OCI-LY1 (cell line): Measurements from ENCODE around the gene NDUFS4.
"Not testable (repeated sequence)": the region's sequence is repeated elsewhere in the genome, so short reads cannot be mapped to it uniquely, and the experiment has no call there.

ENCODE experiments used
- H2AFZ ChIP-seq: fragments of 200-600 bp; sonication (generic), shearing (Covaris generic); 2 replicates; pipeline ENCODE4 v1.6.0; 2014; ENCODE audit warnings: antibody characterized with exemption, mild to moderate bottlenecking, low read length
- H3F3A ChIP-seq: fragments of 200-600 bp; sonication (generic), shearing (Covaris generic); 2 replicates; pipeline ENCODE4 v1.6.0; 2014; ENCODE audit warnings: mild to moderate bottlenecking, antibody characterized with exemption, low read length, moderate library complexity; ENCODE audit not compliant: insufficient read depth
- H3K27ac ChIP-seq: fragments of 200-600 bp; sonication (generic); 2 replicates; pipeline ENCODE4 v1.5.1; 2014; ENCODE audit warnings: low read length, mixed run types, mild to moderate bottlenecking, low read depth; ENCODE audit not compliant: poor library complexity, severe bottlenecking
- H3K27me3 ChIP-seq: fragments of 200-600 bp; sonication (generic); 2 replicates; pipeline ENCODE4 v1.6.0; 2014; ENCODE audit warnings: antibody characterized with exemption, mild to moderate bottlenecking, low read length, moderate library complexity; ENCODE audit not compliant: insufficient read depth
- H3K36me3 ChIP-seq: fragments of 200-600 bp; sonication (generic); 2 replicates; pipeline ENCODE4 v1.6.1; 2014; ENCODE audit warnings: mild to moderate bottlenecking, antibody characterized with exemption, low read length, moderate library complexity, mixed read lengths; ENCODE audit not compliant: insufficient read depth
- H3K4me1 ChIP-seq: fragments of 200-600 bp; sonication (generic); 2 replicates; pipeline ENCODE4 v1.5.1; 2014; ENCODE audit warnings: mild to moderate bottlenecking, low read length, moderate library complexity; ENCODE audit not compliant: insufficient read depth, severe bottlenecking
- H3K4me2 ChIP-seq: fragments of 200-600 bp; sonication (generic), shearing (Covaris generic); 2 replicates; pipeline ENCODE4 v1.6.1; 2014; ENCODE audit warnings: low read length
- H3K4me3 ChIP-seq: fragments of 200-600 bp; sonication (generic); 2 replicates; pipeline ENCODE4 v1.5.1; 2014; ENCODE audit warnings: low read length, low read depth, mild to moderate bottlenecking, mixed read lengths; ENCODE audit not compliant: poor library complexity, severe bottlenecking
- H3K79me2 ChIP-seq: fragments of 200-600 bp; shearing (Covaris generic); 2 replicates; pipeline ENCODE4 v1.6.1; 2016; ENCODE audit warnings: mixed run types, low read length, mixed read lengths; ENCODE audit not compliant: insufficient read depth
- H3K9ac ChIP-seq: fragments of 200-600 bp; sonication (generic), shearing (Covaris generic); 2 replicates; pipeline ENCODE4 v1.6.1; 2014; ENCODE audit warnings: mild to moderate bottlenecking, low read length, mixed read lengths
- H3K9me2 ChIP-seq: fragments of 200-600 bp; sonication (generic), shearing (Covaris generic); 2 replicates; pipeline ENCODE4 v1.6.1; 2014; ENCODE audit warnings: low read depth, mild to moderate bottlenecking, low read length, mixed read lengths
- H3K9me3 ChIP-seq: fragments of 200-600 bp; shearing (Covaris generic); 2 replicates; pipeline ENCODE4 v1.6.1; 2014; ENCODE audit warnings: low read length, mixed read lengths
- H4K20me1 ChIP-seq: fragments of 200-600 bp; sonication (generic), shearing (Covaris generic); 2 replicates; pipeline ENCODE4 v1.6.0; 2016; ENCODE audit warnings: mild to moderate bottlenecking, low read length; ENCODE audit not compliant: insufficient read depth
- CTCF ChIP-seq: fragments of 200-600 bp; sonication (generic), shearing (Covaris generic); IDR thresholded peaks from 2 replicates; pipeline ENCODE4 v1.5.1; 2017; ENCODE audit warnings: mild to moderate bottlenecking, antibody characterized with exemption, low read length, moderate library complexity, mixed read lengths
- EZH2 ChIP-seq: fragments of 200-600 bp; sonication (generic), shearing (Covaris generic); IDR thresholded peaks from 2 replicates; pipeline ENCODE4 v1.8.0; 2017; ENCODE audit warnings: borderline replicate concordance, mixed run types, mild to moderate bottlenecking, antibody characterized with exemption, low read length, moderate library complexity, mixed read lengths

Gene NDUFS4

DNA sequence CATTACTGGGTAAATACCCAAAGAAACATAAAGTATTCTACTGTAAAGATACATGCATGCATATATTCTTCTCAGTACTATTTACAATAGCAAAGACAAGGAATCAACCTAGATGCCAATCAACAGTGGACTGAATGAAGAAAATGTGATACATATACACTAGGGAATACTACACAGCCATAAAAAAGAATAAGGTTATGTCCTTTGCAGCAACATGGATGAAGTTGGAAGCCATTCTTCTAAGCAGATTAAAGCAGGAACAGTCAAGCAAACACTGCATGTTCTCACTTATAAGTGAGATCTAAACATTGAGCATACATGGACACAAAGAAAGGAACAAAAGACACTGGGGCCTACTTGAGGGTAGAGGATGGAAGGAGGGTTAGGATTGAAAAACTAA lies 39.6 kb upstream of the NDUFS4 start:
- no peaks in the 10 kb centered on the region for H3K36me3 ChIP-seq
- H3F3A ChIP-seq, result no peaks in the 10 kb centered on the region
- TF ChIP-seq CTCF, result no peak
- no peak for TF ChIP-seq EZH2
- H3K4me3 ChIP-seq, result no peak overlapping the region
- no peaks in the 10 kb centered on the region for H3K79me2 ChIP-seq
- H2AFZ ChIP-seq, result no peak overlapping the region
- H4K20me1 ChIP-seq, result no peaks in the 10 kb centered on the region
- no peak overlapping the region for H3K9ac ChIP-seq
- no peaks in the 10 kb centered on the region for H3K27me3 ChIP-seq
- no peak overlapping the region for H3K4me2 ChIP-seq
- H3K9me2 ChIP-seq, result no peaks in the 10 kb centered on the region
- H3K9me3 ChIP-seq, result 0 out of 2 replicates have a peak, but pooled peaks cover 7% of the 10 kb centered on the region
- H3K4me1 ChIP-seq, result no peaks in the 10 kb centered on the region
- no peak overlapping the region for H3K27ac ChIP-seq

DNA sequence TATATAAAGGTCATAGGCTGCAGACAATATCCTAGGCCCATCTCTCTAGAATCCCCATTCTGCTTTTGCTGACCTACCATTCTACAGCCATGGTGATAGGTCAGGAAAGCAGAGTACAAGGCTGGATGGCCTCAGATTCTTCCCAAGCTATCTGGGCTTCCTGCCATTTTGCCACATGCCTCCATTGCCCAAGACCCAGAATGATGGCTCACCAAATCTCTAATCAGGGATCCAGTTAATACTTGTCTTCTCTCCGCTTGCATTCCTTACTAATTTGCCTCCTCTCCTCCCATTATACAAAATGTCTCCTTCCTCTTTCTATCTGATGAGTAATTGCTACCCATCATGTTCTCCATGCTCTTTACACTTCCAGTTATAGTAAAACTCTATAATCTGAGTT lies 22.7 kb upstream of the NDUFS4 start:
- no peaks in the 10 kb centered on the region for H3K4me1 ChIP-seq
- H3K27ac ChIP-seq, result no peak overlapping the region
- H2AFZ ChIP-seq, result no peak overlapping the region
- H3K36me3 ChIP-seq, result no peaks in the 10 kb centered on the region
- no peaks in the 10 kb centered on the region for H3K27me3 ChIP-seq
- no peak overlapping the region for H3K4me2 ChIP-seq
- H3K9me3 ChIP-seq, result no peaks in the 10 kb centered on the region
- no peaks in the 10 kb centered on the region for H3K9me2 ChIP-seq
- TF ChIP-seq EZH2, result no peak
- TF ChIP-seq CTCF, result no peak
- H3K9ac ChIP-seq, result no peak overlapping the region
- H3K79me2 ChIP-seq, result no peaks in the 10 kb centered on the region
- H3F3A ChIP-seq, result no peaks in the 10 kb centered on the region
- H4K20me1 ChIP-seq, result no peaks in the 10 kb centered on the region
- no peak overlapping the region for H3K4me3 ChIP-seq

DNA sequence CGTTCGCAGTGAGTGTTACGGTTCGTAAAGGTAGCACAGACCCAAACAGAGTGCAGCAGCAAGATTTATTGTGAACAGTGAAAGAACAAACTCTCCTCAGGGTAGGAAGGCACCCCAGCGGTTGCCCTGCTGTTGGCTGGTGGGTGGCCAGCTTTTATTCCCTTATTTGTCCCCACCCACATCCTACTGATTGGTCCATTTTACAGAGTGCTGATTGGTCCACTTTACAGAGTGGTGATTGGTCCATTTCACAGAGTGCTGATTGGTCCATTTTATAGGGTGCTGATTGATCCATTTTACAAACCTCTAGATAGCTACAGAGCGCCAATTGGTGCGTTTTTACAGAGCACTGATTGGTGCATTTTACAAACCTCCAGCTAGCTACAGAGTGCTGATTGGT lies 19.7 kb upstream of the NDUFS4 start:
- H3K27me3 ChIP-seq, H3K79me2 ChIP-seq, H3K27ac ChIP-seq, H3K9me2 ChIP-seq, H3K4me1 ChIP-seq, H4K20me1 ChIP-seq, H3K4me2 ChIP-seq, H3K9ac ChIP-seq, H3F3A ChIP-seq, H2AFZ ChIP-seq, H3K4me3 ChIP-seq, H3K36me3 ChIP-seq, H3K9me3 ChIP-seq: not testable (repeated sequence)

GRCh38 chr5:53541859-53542258 lies 18.6 kb upstream of the NDUFS4 start:
- no peaks in the 10 kb centered on the region for H3K36me3 ChIP-seq
- no peak overlapping the region for H3K27ac ChIP-seq
- no peaks in the 10 kb centered on the region for H3K4me1 ChIP-seq
- H3K9ac ChIP-seq, result no peak overlapping the region
- H3K4me3 ChIP-seq, result no peak overlapping the region
- no peak for TF ChIP-seq CTCF
- TF ChIP-seq EZH2, result no peak
- H3K9me3 ChIP-seq, result no peaks in the 10 kb centered on the region
- no peak overlapping the region for H3K4me2 ChIP-seq
- H4K20me1 ChIP-seq, result no peaks in the 10 kb centered on the region
- H2AFZ ChIP-seq, result no peak overlapping the region
- no peaks in the 10 kb centered on the region for H3K9me2 ChIP-seq
- no peaks in the 10 kb centered on the region for H3F3A ChIP-seq
- no peaks in the 10 kb centered on the region for H3K79me2 ChIP-seq
- H3K27me3 ChIP-seq, result no peaks in the 10 kb centered on the region
